Measurements from ENCODE around the gene ABHD8. TPM values are rescaled to one million over a fixed set of nuclear protein-coding genes. Genes with fewer than 3 reads are reported as not detected.
A peak's percentile ranks its signal among the peaks of the same experiment; 100 is the strongest.

Gene ABHD8
- total RNA-seq, 2 donors from 2014 or later = 11.8 to 15.8 TPM

- Histone ChIP-seq H3K4me3 (no peak overlapping the region), H3K27me3 (no peaks in the 10 kb centered on the region), H3K27ac (no peak overlapping the region), H3K9me3 (no peaks in the 10 kb centered on the region), H3K36me3 (no peaks in the 10 kb centered on the region), H3K4me1 (peaks cover 0 to 24% of the 10 kb centered on the region in 2 donors)
- no peak for TF ChIP-seq CTCF (IDR thresholded peaks at IDR 0.05)
- DNase-seq (ENCODE audit: low spot score) = no peak
These were observed 37.2 kb upstream of the ABHD8 start for GRCh38 chr19:17340302-17340870.

DNA sequence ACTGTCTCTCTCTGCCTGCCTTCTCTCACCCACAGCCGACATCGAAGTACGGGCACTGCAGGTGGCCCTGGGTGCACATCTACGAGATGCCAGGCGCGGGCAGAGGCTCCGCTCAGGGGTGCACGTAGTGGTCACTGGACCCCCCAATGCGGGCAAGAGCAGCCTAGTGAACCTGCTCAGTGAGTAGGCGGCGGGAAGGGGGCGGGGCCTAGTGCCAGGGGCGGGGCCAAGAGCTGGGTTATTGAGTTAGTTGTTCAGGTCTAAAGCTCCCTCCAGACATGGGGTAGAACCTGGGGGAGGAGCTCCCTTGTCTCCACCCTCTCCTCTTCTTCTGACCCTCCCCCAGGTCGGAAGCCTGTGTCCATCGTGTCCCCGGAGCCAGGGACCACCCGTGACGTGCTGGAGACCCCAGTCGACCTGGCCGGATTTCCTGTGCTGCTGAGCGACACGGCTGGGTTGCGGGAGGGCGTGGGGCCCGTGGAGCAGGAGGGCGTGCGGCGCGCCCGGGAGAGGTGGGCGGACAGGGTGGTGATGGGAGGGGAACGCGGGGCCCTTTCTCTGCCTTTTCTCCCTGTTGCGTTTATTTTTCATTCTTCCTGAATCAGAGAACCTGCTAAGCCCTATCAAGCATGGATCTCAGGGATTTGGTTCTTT, 36.0 kb upstream of the ABHD8 start:
- Histone ChIP-seq H3K9me3 (no peaks in the 10 kb centered on the region), H3K36me3 (no peaks in the 10 kb centered on the region), H3K27me3 (no peaks in the 10 kb centered on the region), H3K27ac (no peak overlapping the region), H3K4me1 (peaks cover 0 to 31% of the 10 kb centered on the region in 2 donors), H3K4me3 (no peak overlapping the region)
- no peak for DNase-seq (ENCODE audit: low spot score)
- TF ChIP-seq CTCF (IDR thresholded peaks at IDR 0.05) = no peak

DNA sequence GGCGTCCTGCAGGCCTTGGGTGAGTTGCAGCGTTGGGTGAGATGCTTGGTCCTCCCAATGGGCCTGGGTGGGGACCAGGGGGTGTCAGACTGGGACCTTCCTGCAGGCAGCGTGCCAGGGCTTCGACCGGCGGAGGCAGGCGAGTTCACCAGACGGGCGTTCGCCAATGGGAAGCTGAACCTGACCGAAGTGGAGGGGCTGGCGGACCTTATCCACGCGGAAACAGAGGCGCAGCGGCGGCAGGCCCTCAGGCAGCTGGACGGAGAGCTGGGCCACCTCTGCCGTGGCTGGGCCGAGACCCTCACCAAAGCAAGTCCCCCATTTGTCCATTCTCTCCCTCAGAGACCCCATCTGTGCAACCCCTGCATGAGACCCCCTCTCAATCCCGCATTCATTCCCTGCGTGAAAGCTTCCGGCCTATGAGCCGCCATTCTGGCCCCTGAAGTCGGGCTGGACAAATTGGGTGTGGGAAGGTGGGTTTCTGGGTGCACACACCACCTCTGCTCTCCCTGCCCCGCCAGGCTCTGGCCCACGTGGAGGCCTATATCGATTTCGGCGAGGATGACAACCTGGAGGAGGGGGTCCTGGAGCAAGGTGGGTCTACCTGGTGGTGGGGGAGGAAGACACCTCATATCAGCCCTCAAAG, 35.3 kb upstream of the ABHD8 start:
- Histone ChIP-seq H3K27me3 (no peaks in the 10 kb centered on the region), H3K4me3 (peak overlapping the region in 1 of 2 donors; percentile 73), H3K4me1 (peaks cover 0 to 37% of the 10 kb centered on the region in 2 donors), H3K9me3 (no peaks in the 10 kb centered on the region), H3K27ac (no peak overlapping the region), H3K36me3 (no peaks in the 10 kb centered on the region)
- no peak for DNase-seq (ENCODE audit: low spot score)
- TF ChIP-seq CTCF (IDR thresholded peaks at IDR 0.05) = no peak

- H3K4me1 ChIP-seq = peaks cover 0 to 41% of the 10 kb centered on the region in 2 donors
- DNase-seq (ENCODE audit: low spot score) = no peak
- peak overlapping the region; percentile 92 to 93 for H3K27ac ChIP-seq
These were observed 34.6 kb upstream of the ABHD8 start for GRCh38 chr19:17337675-17338432.

More at GRCh38 chr19:17337675-17338432, 34.6 kb upstream of the ABHD8 start:
- Histone ChIP-seq H3K36me3 (no peaks in the 10 kb centered on the region), H3K4me3 (peak overlapping the region; percentile 73 to 81), H3K9me3 (no peaks in the 10 kb centered on the region), H3K27me3 (no peaks in the 10 kb centered on the region)
- TF ChIP-seq CTCF (IDR thresholded peaks at IDR 0.05) = no peak
